Measurements from ENCODE around the gene GRWD1. TPM values are rescaled to one million over a fixed set of nuclear protein-coding genes. Genes with fewer than 3 reads are reported as not detected.

Gene GRWD1
- polyA plus RNA-seq, 4 donors: 5.6 to 19.5 (median 12.8) TPM

DNA sequence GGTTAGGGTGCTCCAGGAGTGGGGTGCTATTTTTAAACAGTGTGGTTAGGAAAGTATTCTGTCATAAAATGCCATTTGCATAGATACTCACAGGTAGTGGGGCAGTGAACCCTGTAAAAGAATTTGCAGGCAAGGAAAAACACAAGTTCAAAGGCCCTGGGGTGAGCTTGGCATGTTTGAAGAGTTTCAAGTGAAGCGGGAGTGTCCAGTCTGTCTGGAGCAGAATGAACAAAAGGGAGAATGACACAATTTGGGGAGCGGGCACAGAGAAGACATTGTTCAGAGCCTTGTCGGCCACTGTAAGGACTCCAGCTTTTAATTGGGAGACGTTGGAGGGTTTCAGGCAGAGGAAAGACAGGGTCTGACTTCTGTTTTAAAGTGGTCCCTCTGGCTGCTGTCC is 2.8 kb downstream of the GRWD1 start:
- peaks cover 0 to 17% (median 4%) of the 10 kb centered on the region in 3 donors for H3K4me1 ChIP-seq (ENCODE audit: control insufficient read depth in 3 of 3, insufficient read depth in 2 of 3, low read depth in 1 of 3, low read length in 2 of 3)

GRCh38 chr19:48450441-48450840 is 4.7 kb downstream of the GRWD1 start:
- H3K36me3 ChIP-seq (ENCODE audit: control insufficient read depth in 3 of 3, insufficient read depth in 2 of 3, low read depth in 1 of 3, low read length in 3 of 3): peaks cover 25 to 79% (median 26%) of the 10 kb centered on the region in 3 donors
- H3K4me3 ChIP-seq (ENCODE audit: low read depth in 1 of 3, low read length in 3 of 3): no peak overlapping the region
- no peak overlapping the region for H3K27ac ChIP-seq (ENCODE audit: low read depth in 1 of 3, low read length in 2 of 3)
- peaks cover 0 to under 1% (median 0%) of the 10 kb centered on the region in 3 donors for H3K27me3 ChIP-seq (ENCODE audit: control insufficient read depth in 3 of 3, insufficient read depth in 3 of 3, low read length in 3 of 3)
- 94 to 95% (median 94%) methylated on average over 23 of the region's 23 CpGs for WGBS, 3 donors
- FAIRE-seq (no peak), DNase-seq (no peak)
- no peaks in the 10 kb centered on the region for H3K9me3 ChIP-seq (ENCODE audit: control insufficient read depth in 2 of 2, insufficient read depth in 1 of 2, low read depth in 1 of 2, low read length in 1 of 2)
- H3K4me1 ChIP-seq (ENCODE audit: control insufficient read depth in 3 of 3, insufficient read depth in 2 of 3, low read depth in 1 of 3, low read length in 2 of 3): peaks cover 0 to 6% (median 4%) of the 10 kb centered on the region in 3 donors

More for the DNA sequence above, 2.8 kb downstream of the GRWD1 start:
- no peak overlapping the region for H3K27ac ChIP-seq (ENCODE audit: low read depth in 1 of 3, low read length in 2 of 3)
- H3K27me3 ChIP-seq (ENCODE audit: control insufficient read depth in 3 of 3, insufficient read depth in 3 of 3, low read length in 3 of 3): peaks cover 0 to 18% (median 0%) of the 10 kb centered on the region in 3 donors
- H3K36me3 ChIP-seq (ENCODE audit: control insufficient read depth in 3 of 3, insufficient read depth in 2 of 3, low read depth in 1 of 3, low read length in 3 of 3): peaks cover 19 to 60% (median 19%) of the 10 kb centered on the region in 3 donors
- FAIRE-seq: no peak
- WGBS, 3 donors: 91 to 96% (median 94%) methylated on average over 4 of the region's 4 CpGs
- DNase-seq: no peak
- no peak overlapping the region for H3K4me3 ChIP-seq (ENCODE audit: low read depth in 1 of 3, low read length in 3 of 3)
- no peaks in the 10 kb centered on the region for H3K9me3 ChIP-seq (ENCODE audit: control insufficient read depth in 2 of 2, insufficient read depth in 1 of 2, low read depth in 1 of 2, low read length in 1 of 2)

- Histone ChIP-seq H3K4me3 (ENCODE audit: low read depth in 1 of 3, low read length in 3 of 3) (no peak overlapping the region), H3K27me3 (ENCODE audit: control insufficient read depth in 3 of 3, insufficient read depth in 3 of 3, low read length in 3 of 3) (no peaks in the 10 kb centered on the region), H3K9me3 (ENCODE audit: control insufficient read depth in 2 of 2, insufficient read depth in 1 of 2, low read depth in 1 of 2, low read length in 1 of 2) (no peaks in the 10 kb centered on the region), H3K27ac (ENCODE audit: low read depth in 1 of 3, low read length in 2 of 3) (no peak overlapping the region), H3K36me3 (ENCODE audit: control insufficient read depth in 3 of 3, insufficient read depth in 2 of 3, low read depth in 1 of 3, low read length in 3 of 3) (peaks cover 25 to 83% (median 26%) of the 10 kb centered on the region in 3 donors), H3K4me1 (ENCODE audit: control insufficient read depth in 3 of 3, insufficient read depth in 2 of 3, low read depth in 1 of 3, low read length in 2 of 3) (peaks cover 0 to 5% (median 4%) of the 10 kb centered on the region in 3 donors)
- WGBS, 3 donors: 94 to 95% (median 95%) methylated on average over 15 of the region's 15 CpGs
- DNase-seq (no peak), FAIRE-seq (no peak)
Measured at GRCh38 chr19:48450863-48451262, 5.1 kb downstream of the GRWD1 start.

- no peak overlapping the region for H3K4me3 ChIP-seq (ENCODE audit: low read depth in 1 of 3, low read length in 3 of 3)
- FAIRE-seq: no peak
- H3K27ac ChIP-seq (ENCODE audit: low read depth in 1 of 3, low read length in 2 of 3): no peak overlapping the region
- H3K36me3 ChIP-seq (ENCODE audit: control insufficient read depth in 3 of 3, insufficient read depth in 2 of 3, low read depth in 1 of 3, low read length in 3 of 3): peaks cover 25 to 90% (median 27%) of the 10 kb centered on the region in 3 donors
- H3K27me3 ChIP-seq (ENCODE audit: control insufficient read depth in 3 of 3, insufficient read depth in 3 of 3, low read length in 3 of 3): no peaks in the 10 kb centered on the region
- no peaks in the 10 kb centered on the region for H3K9me3 ChIP-seq (ENCODE audit: control insufficient read depth in 2 of 2, insufficient read depth in 1 of 2, low read depth in 1 of 2, low read length in 1 of 2)
- peaks cover 0 to 2% (median under 1%) of the 10 kb centered on the region in 3 donors for H3K4me1 ChIP-seq (ENCODE audit: control insufficient read depth in 3 of 3, insufficient read depth in 2 of 3, low read depth in 1 of 3, low read length in 2 of 3)
- no peak for DNase-seq
- 89 to 91% (median 91%) methylated on average over 12 of the region's 12 CpGs for WGBS, 3 donors
Measured at GRCh38 chr19:48451624-48452023, 5.8 kb downstream of the GRWD1 start.

DNA sequence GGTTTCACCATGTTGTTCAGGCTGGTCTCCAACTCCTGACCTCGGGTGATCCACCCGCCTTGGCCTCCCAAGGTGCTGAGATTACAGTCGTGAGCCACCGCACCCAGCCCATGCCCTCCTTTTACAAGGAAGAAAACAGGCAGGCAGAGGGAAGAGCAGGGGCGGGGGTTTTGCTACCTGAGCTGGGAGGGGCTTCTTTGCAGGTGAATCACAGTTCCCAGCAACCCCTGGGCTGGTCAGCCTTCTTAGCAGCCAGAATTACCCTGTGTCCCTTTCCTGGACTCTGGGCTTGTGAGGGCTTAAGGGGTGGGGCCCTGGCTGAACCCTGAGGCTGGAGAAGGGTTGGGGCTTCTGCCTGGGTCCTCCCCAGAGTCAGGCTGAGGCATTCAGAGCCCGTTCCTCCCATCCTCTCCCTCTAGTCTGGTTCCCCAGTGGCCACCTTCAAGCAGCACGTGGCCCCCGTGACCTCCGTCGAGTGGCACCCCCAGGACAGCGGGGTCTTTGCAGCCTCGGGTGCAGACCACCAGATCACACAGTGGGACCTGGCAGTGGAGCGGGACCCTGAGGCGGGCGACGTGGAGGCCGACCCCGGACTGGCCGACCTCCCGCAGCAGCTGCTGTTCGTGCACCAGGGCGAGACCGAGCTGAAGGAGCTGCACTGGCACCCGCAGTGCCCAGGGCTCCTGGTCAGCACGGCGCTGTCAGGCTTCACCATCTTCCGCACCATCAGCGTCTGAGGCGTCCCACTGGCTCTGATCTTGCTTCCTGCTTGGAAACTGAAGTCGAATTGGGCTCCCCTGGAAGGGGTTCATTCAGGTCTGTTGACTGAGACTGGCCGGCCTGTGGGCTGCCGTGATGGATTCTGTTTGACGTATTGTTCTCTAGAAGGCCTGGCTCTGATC is 6.8 kb downstream of the GRWD1 start:
- H3K9me3 ChIP-seq (ENCODE audit: control insufficient read depth in 2 of 2, insufficient read depth in 1 of 2, low read depth in 1 of 2, low read length in 1 of 2): no peaks in the 10 kb centered on the region
- H3K4me3 ChIP-seq (ENCODE audit: low read depth in 1 of 3, low read length in 3 of 3): no peak overlapping the region
- DNase-seq (peak in 1 of 2 donors; percentile 23), FAIRE-seq (no peak)
- no peak overlapping the region for H3K27ac ChIP-seq (ENCODE audit: low read depth in 1 of 3, low read length in 2 of 3)
- H3K27me3 ChIP-seq (ENCODE audit: control insufficient read depth in 3 of 3, insufficient read depth in 3 of 3, low read length in 3 of 3): no peaks in the 10 kb centered on the region
- WGBS, 3 donors: 85 to 89% (median 86%) methylated on average over 33 of the region's 33 CpGs
- H3K36me3 ChIP-seq (ENCODE audit: control insufficient read depth in 3 of 3, insufficient read depth in 2 of 3, low read depth in 1 of 3, low read length in 3 of 3): peaks cover 25 to 93% (median 30%) of the 10 kb centered on the region in 3 donors
- H3K4me1 ChIP-seq (ENCODE audit: control insufficient read depth in 3 of 3, insufficient read depth in 2 of 3, low read depth in 1 of 3, low read length in 2 of 3): no peaks in the 10 kb centered on the region

DNA sequence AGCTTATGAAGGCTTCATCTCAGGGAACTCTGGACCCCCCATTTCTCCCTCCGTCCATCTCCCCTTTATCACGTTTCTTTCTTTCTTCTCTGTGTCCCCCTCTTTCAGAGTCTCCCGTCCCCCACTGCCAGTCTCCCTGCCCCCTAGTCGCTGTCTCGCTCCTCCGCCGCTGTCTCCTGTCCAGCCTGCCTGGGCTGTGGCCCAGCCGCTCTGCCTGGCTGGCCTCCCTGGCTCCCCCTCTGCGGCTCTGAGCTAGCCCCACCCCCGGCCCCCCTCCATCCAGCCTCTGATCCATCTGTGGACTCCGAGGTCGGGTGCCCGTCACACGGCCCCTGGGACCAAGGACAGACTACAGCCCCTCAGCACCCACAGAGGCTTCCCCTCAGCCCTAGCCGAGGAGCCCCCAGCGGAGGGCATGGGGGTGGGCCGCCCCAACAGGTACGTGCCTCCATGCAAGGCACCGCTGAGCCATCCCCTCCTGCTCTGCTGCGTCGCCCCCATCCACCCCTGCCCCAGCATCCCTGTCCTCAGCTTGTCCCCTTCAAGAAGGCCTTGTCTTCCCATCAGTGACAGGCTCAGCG is 8.5 kb downstream of the GRWD1 start:
- H3K36me3 ChIP-seq (ENCODE audit: control insufficient read depth in 3 of 3, insufficient read depth in 2 of 3, low read depth in 1 of 3, low read length in 3 of 3): peaks cover 25 to 85% (median 26%) of the 10 kb centered on the region in 3 donors
- FAIRE-seq (no peak), DNase-seq (no peak)
- no peak overlapping the region for H3K27ac ChIP-seq (ENCODE audit: low read depth in 1 of 3, low read length in 2 of 3)
- no peaks in the 10 kb centered on the region for H3K4me1 ChIP-seq (ENCODE audit: control insufficient read depth in 3 of 3, insufficient read depth in 2 of 3, low read depth in 1 of 3, low read length in 2 of 3)
- H3K27me3 ChIP-seq (ENCODE audit: control insufficient read depth in 3 of 3, insufficient read depth in 3 of 3, low read length in 3 of 3): no peaks in the 10 kb centered on the region
- H3K9me3 ChIP-seq (ENCODE audit: control insufficient read depth in 2 of 2, insufficient read depth in 1 of 2, low read depth in 1 of 2, low read length in 1 of 2): no peaks in the 10 kb centered on the region
- no peak overlapping the region for H3K4me3 ChIP-seq (ENCODE audit: low read depth in 1 of 3, low read length in 3 of 3)
- WGBS, 3 donors: 92 to 96% (median 94%) methylated on average over 22 of the region's 22 CpGs

GRCh38 chr19:48455171-48455907 is 9.6 kb downstream of the GRWD1 start, which contains the start of gene KCNJ14:
Gene KCNJ14 (plus strand): TSS chr19:48455574. CDS start chr19:48461725, 6,151 bp downstream.
- Histone ChIP-seq H3K4me3 (ENCODE audit: low read depth in 1 of 3, low read length in 3 of 3) (no peak within 1 kb of the TSS), H3K27ac (ENCODE audit: low read depth in 1 of 3, low read length in 2 of 3) (no peak within 1 kb of the TSS), H3K36me3 (ENCODE audit: control insufficient read depth in 3 of 3, insufficient read depth in 2 of 3, low read depth in 1 of 3, low read length in 3 of 3) (peaks cover 18 to 74% (median 20%) of the 10 kb centered on the region in 3 donors), H3K27me3 (ENCODE audit: control insufficient read depth in 3 of 3, insufficient read depth in 3 of 3, low read length in 3 of 3) (no peaks in the 10 kb centered on the region), H3K4me1 (ENCODE audit: control insufficient read depth in 3 of 3, insufficient read depth in 2 of 3, low read depth in 1 of 3, low read length in 2 of 3) (no peaks in the 10 kb centered on the region), H3K9me3 (ENCODE audit: control insufficient read depth in 2 of 2, insufficient read depth in 1 of 2, low read depth in 1 of 2, low read length in 1 of 2) (no peaks in the 10 kb centered on the region)
- 86 to 91% (median 86%) methylated on average over 16 of the region's 16 CpGs for WGBS, 3 donors
- DNase-seq (no peak), FAIRE-seq (no peak)

Data from small intestine (tissue), 7 donors.